ENCODE measurements around the gene CHGA.

The CHGA gene

DNA sequence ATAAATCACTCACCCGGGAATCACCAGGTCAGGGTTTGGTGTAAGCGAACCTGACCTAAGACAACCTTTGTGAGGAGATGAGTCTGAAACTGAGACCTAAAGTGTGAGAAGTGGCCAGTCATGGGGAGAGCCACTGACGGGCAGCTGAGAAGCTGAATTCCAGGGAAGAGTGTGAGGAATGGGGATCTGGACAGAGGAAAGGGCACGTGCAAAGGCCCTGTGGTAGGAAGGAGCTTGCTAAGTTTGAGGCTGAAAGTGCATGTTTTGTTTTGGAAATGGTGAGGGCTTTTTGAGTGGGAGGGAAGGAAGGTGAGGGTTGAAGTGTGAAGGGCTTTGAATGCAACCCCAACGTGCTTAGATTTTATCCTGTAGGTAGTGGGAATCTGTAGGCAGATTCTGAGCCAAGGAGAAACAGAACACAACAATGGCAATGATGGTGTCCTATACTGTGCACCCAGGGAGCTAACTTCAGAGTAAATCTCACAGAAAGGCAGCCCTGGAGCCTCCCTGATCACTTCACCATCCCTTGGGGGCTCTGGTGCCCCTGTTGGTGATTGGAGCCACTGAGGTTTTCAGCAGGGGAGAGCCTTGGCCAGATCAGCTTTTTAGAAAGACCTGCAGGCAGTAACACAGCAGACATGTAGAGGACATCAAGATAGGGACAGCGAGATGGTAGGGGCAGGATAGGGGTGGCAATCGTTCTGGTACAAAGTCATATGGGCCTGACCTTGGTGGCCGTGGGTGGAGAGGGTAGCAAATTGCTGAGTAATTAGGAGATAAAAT is 37.5 kb upstream of the CHGA start:
- no peaks in the 10 kb centered on the region for H3K36me3 ChIP-seq
- no peak overlapping the region for H3K9ac ChIP-seq
- no peaks in the 10 kb centered on the region for H4K20me1 ChIP-seq
- H3K4me2 ChIP-seq = no peak overlapping the region
- no peaks in the 10 kb centered on the region for H3K27me3 ChIP-seq
- no peak for TF ChIP-seq Cebpa-rat (IDR thresholded peaks at IDR 0.05)
- no peak overlapping the region for H3K27ac ChIP-seq
- H3K4me3 ChIP-seq = no peak overlapping the region
- H3K4me1 ChIP-seq = peaks cover 0 to 8% (median 0%) of the 10 kb centered on the region in 10 experiments; a peak in 1 of 20 replicates
- peaks cover 0 to 7% (median 4%) of the 10 kb centered on the region in 11 experiments; a peak in 5 of 22 replicates for H3K9me3 ChIP-seq (replicated peaks in 1 of 11)

GRCh38 chr14:92886337-92886736 is 36.6 kb upstream of the CHGA start:
- H3K9ac ChIP-seq = no peak overlapping the region
- H3K4me1 ChIP-seq = peaks cover 0 to 2% (median 0%) of the 10 kb centered on the region in 10 experiments; a peak in 1 of 20 replicates
- peaks cover 0 to 7% (median 4%) of the 10 kb centered on the region in 11 experiments; a peak in 5 of 22 replicates for H3K9me3 ChIP-seq (replicated peaks in 1 of 11)
- no peak overlapping the region for H3K4me2 ChIP-seq
- H3K27ac ChIP-seq = no peak overlapping the region
- H3K36me3 ChIP-seq = no peaks in the 10 kb centered on the region
- H3K4me3 ChIP-seq = no peak overlapping the region
- H3K27me3 ChIP-seq = no peaks in the 10 kb centered on the region
- no peak for TF ChIP-seq Cebpa-rat (IDR thresholded peaks at IDR 0.05)
- H4K20me1 ChIP-seq = no peaks in the 10 kb centered on the region; a peak in 1 of 22 replicates

- H3K27ac ChIP-seq = no peak overlapping the region
- TF ChIP-seq Cebpa-rat (IDR thresholded peaks at IDR 0.05) = no peak
- no peaks in the 10 kb centered on the region for H3K27me3 ChIP-seq
- H3K4me1 ChIP-seq = no peaks in the 10 kb centered on the region
- H3K9me3 ChIP-seq (replicated peaks in 1 of 11) = peaks cover 0 to 7% (median 4%) of the 10 kb centered on the region in 11 experiments; a peak in 7 of 22 replicates
- H3K4me2 ChIP-seq = no peak overlapping the region
- no peaks in the 10 kb centered on the region for H3K36me3 ChIP-seq
- no peak overlapping the region for H3K4me3 ChIP-seq
- H4K20me1 ChIP-seq = no peaks in the 10 kb centered on the region; a peak in 1 of 22 replicates
- H3K9ac ChIP-seq = no peak overlapping the region
Measured at GRCh38 chr14:92887157-92887556, 35.8 kb upstream of the CHGA start.

DNA sequence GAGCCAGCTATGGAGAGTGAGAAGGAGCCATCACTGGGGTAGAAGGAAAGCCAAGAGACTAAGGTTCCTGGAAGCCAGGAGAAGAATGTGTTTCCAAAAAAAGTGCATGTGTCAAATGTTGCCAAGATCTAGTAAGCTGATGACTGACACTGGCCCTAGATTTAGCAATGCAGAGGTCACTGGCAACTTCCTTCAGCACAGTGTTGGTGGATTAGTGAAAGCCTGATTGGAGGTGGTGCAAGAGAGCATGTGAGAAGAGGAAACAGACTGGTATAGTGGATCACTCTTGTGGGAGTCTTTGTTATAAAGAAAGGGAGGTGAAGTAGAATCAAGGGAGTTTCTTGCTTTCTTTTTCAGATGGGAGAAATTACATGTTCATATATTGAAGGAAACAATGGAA is 34.1 kb upstream of the CHGA start:
- Histone ChIP-seq H3K4me3 (no peak overlapping the region), H3K27me3 (no peaks in the 10 kb centered on the region), H3K27ac (no peak overlapping the region), H3K4me2 (no peak overlapping the region; a peak in 1 of 22 replicates), H3K36me3 (no peaks in the 10 kb centered on the region), H3K4me1 (no peaks in the 10 kb centered on the region), H3K9me3 (replicated peaks in 1 of 11) (peaks cover 5 to 21% (median 15%) of the 10 kb centered on the region in 11 experiments; a peak in 19 of 22 replicates), H4K20me1 (no peaks in the 10 kb centered on the region; a peak in 1 of 22 replicates), H3K9ac (no peak overlapping the region)
- TF ChIP-seq Cebpa-rat (IDR thresholded peaks at IDR 0.05) = no peak

DNA sequence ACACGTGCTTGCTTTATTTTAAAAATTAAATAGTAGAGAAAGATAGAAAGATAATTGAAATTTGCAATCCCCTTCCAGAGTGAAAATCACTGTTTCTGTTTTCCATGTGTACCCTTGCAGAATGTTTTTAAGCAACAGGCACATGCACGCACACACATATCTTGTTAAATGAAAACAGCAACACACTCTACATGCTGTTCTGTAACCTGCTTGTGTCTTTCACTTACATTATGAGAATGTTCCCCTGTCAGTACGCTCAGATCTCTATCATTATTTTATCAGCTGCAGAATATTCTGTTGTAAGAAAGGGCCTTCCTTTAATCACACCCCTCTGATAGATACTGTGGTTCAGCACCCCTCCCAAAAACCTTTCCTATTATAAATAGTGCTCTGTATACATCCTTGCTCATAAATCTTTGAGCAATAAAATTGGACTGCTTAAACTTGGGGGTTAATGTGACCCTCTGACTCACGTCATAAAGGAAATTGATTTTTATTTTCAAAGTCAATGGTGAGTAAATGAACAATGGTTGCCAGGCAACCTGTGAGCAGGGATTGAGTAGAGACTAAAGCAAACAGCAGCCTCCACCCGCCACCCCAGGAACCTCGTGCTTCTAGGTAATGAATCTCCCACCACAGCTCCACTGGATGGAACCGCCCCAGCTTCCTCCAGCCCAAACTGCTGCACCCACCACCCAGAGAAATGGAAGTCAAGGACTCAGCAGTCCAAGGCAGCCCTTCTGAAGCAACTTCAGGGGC is 31.9 kb upstream of the CHGA start:
- no peak for TF ChIP-seq Cebpa-rat (IDR thresholded peaks at IDR 0.05)
- no peaks in the 10 kb centered on the region for H3K36me3 ChIP-seq
- peaks cover 5 to 28% (median 15%) of the 10 kb centered on the region in 11 experiments; a peak in 19 of 22 replicates for H3K9me3 ChIP-seq (replicated peaks in 1 of 11)

GRCh38 chr14:92892589-92892988 is 30.4 kb upstream of the CHGA start:
- H3K9ac ChIP-seq = no peak overlapping the region
- no peak overlapping the region for H3K4me3 ChIP-seq
- no peaks in the 10 kb centered on the region for H3K36me3 ChIP-seq
- H3K27ac ChIP-seq = no peak overlapping the region
- no peak overlapping the region for H3K4me2 ChIP-seq
- peaks cover 5 to 28% (median 15%) of the 10 kb centered on the region in 11 experiments; a peak in 19 of 22 replicates for H3K9me3 ChIP-seq (replicated peaks in 1 of 11)
- H4K20me1 ChIP-seq = no peaks in the 10 kb centered on the region; a peak in 1 of 22 replicates
- no peaks in the 10 kb centered on the region for H3K4me1 ChIP-seq
- TF ChIP-seq Cebpa-rat (IDR thresholded peaks at IDR 0.05) = no peak
- no peaks in the 10 kb centered on the region for H3K27me3 ChIP-seq

More for the DNA sequence above, 31.9 kb upstream of the CHGA start:
- Histone ChIP-seq H3K27ac (no peak overlapping the region), H4K20me1 (no peaks in the 10 kb centered on the region; a peak in 1 of 22 replicates), H3K4me3 (no peak overlapping the region), H3K4me1 (no peaks in the 10 kb centered on the region), H3K27me3 (no peaks in the 10 kb centered on the region), H3K9ac (no peak overlapping the region), H3K4me2 (no peak overlapping the region)

GRCh38 chr14:92895352-92895878 is 27.5 kb upstream of the CHGA start:
- peaks cover 5 to 28% (median 16%) of the 10 kb centered on the region in 11 experiments; a peak in 19 of 22 replicates for H3K9me3 ChIP-seq (replicated peaks in 1 of 11)
- peaks cover 0 to 9% (median 2%) of the 10 kb centered on the region in 10 experiments; a peak in 3 of 20 replicates for H3K4me1 ChIP-seq
- no peak for TF ChIP-seq Cebpa-rat (IDR thresholded peaks at IDR 0.05)
- no peak overlapping the region for H3K27ac ChIP-seq
- H4K20me1 ChIP-seq = no peaks in the 10 kb centered on the region; a peak in 1 of 22 replicates
- H3K4me2 ChIP-seq = no peak overlapping the region
- H3K27me3 ChIP-seq = no peaks in the 10 kb centered on the region
- H3K36me3 ChIP-seq = no peaks in the 10 kb centered on the region
- H3K4me3 ChIP-seq = no peak overlapping the region
- H3K9ac ChIP-seq = no peak overlapping the region

DNA sequence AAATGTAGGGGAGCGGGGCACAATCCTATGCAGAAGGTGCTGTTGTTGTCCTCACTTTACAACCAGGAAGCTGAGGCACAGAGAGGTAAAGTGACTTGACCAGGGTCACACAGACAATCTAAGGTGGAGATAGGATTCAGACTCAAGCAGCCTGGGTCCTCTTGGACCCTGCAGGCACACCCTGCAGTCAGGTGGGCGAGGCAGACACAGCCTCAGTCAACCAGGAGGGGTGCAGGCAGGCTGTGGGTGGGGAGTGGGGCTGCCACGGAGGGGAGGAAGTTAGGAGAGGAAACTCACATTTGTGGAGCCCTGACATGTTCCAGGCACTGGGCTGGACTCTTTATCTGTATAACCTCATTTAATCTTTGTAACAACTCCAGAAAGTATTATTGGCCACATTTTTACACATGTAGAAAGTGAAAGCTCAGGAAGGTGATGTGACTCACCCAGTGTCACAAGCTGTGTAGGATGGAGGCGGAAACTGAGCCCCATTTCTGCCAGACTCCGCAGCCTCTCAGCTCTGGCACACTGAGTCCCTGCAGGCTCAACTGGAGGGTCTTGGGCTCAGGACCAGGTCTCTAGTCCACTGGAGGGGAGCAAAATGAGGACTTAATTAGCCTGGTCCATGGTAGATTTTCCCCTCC is 24.9 kb upstream of the CHGA start:
- TF ChIP-seq Cebpa-rat (IDR thresholded peaks at IDR 0.05) = no peak

More for the DNA sequence above, 24.9 kb upstream of the CHGA start:
- Histone ChIP-seq H4K20me1 (no peaks in the 10 kb centered on the region), H3K4me1 (peaks cover 0 to 9% (median 4%) of the 10 kb centered on the region in 10 experiments; a peak in 3 of 20 replicates), H3K4me3 (no peak overlapping the region), H3K27ac (no peak overlapping the region), H3K9me3 (replicated peaks in 1 of 11) (peaks cover under 1 to 18% (median 8%) of the 10 kb centered on the region in 11 experiments; a peak in 17 of 22 replicates), H3K9ac (no peak overlapping the region), H3K36me3 (no peaks in the 10 kb centered on the region), H3K27me3 (no peaks in the 10 kb centered on the region), H3K4me2 (peak overlapping the region in 1 of 11 experiments; percentile 15; a peak in 1 of 22 replicates)
